Neutrophil (primary cell): Measurements from ENCODE around the gene REPIN1.

Source experiments
- H3K27ac ChIP-seq: fragments of 200-600 bp; sonication (generic); 2 replicates; pipeline ENCODE4 v1.5.1; 2016; ENCODE audit warnings: mild to moderate bottlenecking, moderate library complexity
- H3K27me3 ChIP-seq: fragments of 200-600 bp; sonication (generic); 2 replicates; pipeline ENCODE4 v1.6.0; 2016; ENCODE audit warnings: mild to moderate bottlenecking
- H3K36me3 ChIP-seq: fragments of 200-600 bp; sonication (generic); 2 replicates; pipeline ENCODE4 v1.5.1; 2017
- H3K4me1 ChIP-seq, 2 experiments: fragments of 200-600 bp in 1 of 2; sonication (generic) in 1 of 2; 1 replicate in 1 of 2; 2 replicates in 1 of 2; pipeline versions ENCODE4 v1.5.1 to v1.6.1; 2013 to 2016; ENCODE audit warnings: low read depth in 1 of 2, low read length in 1 of 2, mild to moderate bottlenecking in 1 of 2, moderate library complexity in 1 of 2; ENCODE audit not compliant: control insufficient read depth in 1 of 2, insufficient read depth in 1 of 2
- H3K4me3 ChIP-seq, 2 experiments: fragments of 200-600 bp in 1 of 2; sonication (generic) in 1 of 2; 1 replicate in 1 of 2; 2 replicates in 1 of 2; pipeline ENCODE4 v1.5.1; 2013 to 2016; ENCODE audit warnings: low read depth in 1 of 2, low read length in 1 of 2, mild to moderate bottlenecking in 1 of 2, moderate library complexity in 1 of 2
- H3K9me3 ChIP-seq: fragments of 200-600 bp; sonication (generic); 2 replicates; pipeline ENCODE4 v1.5.1; 2016
- CTCF ChIP-seq: fragments of 200-600 bp; sonication (generic); IDR thresholded peaks from 2 replicates; pipeline ENCODE4 v1.5.1; 2016; ENCODE audit warnings: antibody characterized with exemption

Gene REPIN1

GRCh38 chr7:150338166-150338829, 30.3 kb upstream of the REPIN1 start:
- Histone ChIP-seq H3K4me1 (peaks cover 0 to 6% of the 10 kb centered on the region in 2 experiments), H3K4me3 (no peak overlapping the region), H3K9me3 (no peaks in the 10 kb centered on the region), H3K27ac (no peak overlapping the region), H3K36me3 (peaks cover 56% of the 10 kb centered on the region), H3K27me3 (peaks cover 48% of the 10 kb centered on the region)
- TF ChIP-seq CTCF: no peak

DNA sequence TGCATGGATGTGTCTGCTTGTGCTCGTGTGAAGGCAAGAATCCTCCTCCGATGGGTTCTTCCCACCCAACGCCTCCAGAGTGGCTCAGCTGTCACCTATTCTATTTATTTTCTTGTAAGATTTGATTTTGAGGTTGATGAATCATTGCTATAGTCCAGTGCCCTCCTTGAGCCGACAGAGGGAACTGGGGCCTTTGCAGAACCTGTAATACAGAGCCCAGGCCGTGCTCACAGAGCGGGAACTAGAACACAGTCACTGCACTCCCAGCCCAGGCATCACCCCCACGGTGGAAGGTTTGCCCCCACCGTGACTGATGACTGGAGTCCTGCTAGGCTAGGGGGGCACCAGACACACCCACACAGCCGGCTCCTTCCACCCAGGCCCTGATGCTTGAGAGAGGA, 29.2 kb upstream of the REPIN1 start:
- Histone ChIP-seq H3K27me3 (peaks cover 59% of the 10 kb centered on the region), H3K36me3 (peaks cover 45% of the 10 kb centered on the region), H3K4me3 (no peak overlapping the region), H3K9me3 (peaks cover 3% of the 10 kb centered on the region), H3K4me1 (peaks cover 0 to 6% of the 10 kb centered on the region in 2 experiments), H3K27ac (no peak overlapping the region)
- TF ChIP-seq CTCF: no peak

DNA sequence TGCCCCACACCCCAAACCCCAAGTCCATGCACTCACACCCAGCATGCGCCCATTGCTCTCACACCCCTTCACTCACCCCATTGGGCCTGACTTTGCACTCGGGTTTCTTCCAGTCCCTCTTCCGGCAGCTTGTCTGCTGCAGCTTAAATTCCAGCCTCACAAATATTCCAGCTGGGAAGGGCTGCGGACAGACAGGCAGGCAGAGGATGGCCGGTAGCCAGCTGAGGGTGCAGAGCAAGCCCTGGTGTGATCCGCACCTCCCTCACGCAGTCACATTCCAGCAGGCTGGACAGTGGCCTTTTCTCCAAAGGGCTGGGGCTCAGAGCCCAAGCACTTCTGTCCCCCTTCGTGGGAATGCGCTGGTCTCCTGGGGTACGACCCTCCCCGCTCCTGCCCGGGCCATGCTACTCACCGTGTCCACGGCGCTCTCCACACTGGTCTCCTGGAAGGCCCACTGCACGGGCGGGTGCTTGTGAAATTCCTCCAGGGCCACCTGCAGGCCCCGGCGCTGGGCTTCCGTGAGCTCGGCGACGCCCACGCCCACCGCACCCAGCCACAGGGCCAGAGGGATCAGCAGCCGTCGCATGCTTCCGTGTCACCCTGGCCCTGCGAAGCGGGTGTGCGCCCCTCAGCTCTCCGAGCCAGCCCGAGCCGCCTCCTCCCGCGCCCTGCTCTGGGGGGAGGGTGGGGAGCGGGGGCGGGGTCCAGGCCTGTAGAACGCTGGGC, 28.4 kb upstream of the REPIN1 start:
- peaks cover 0 to 6% of the 10 kb centered on the region in 2 experiments for H3K4me1 ChIP-seq
- H3K27ac ChIP-seq: no peak overlapping the region
- peaks cover 8% of the 10 kb centered on the region for H3K9me3 ChIP-seq
- TF ChIP-seq CTCF: no peak
- H3K4me3 ChIP-seq: no peak overlapping the region
- H3K36me3 ChIP-seq: peaks cover 43% of the 10 kb centered on the region
- peaks cover 67% of the 10 kb centered on the region for H3K27me3 ChIP-seq

- H3K27ac ChIP-seq: no peak overlapping the region
- peaks cover 38% of the 10 kb centered on the region for H3K36me3 ChIP-seq
- no peak overlapping the region for H3K4me3 ChIP-seq
- no peak for TF ChIP-seq CTCF
- peaks cover 73% of the 10 kb centered on the region for H3K27me3 ChIP-seq
- H3K9me3 ChIP-seq: peaks cover 8% of the 10 kb centered on the region
- H3K4me1 ChIP-seq: peaks cover 0 to 6% of the 10 kb centered on the region in 2 experiments
These were observed 27.8 kb upstream of the REPIN1 start for GRCh38 chr7:150340875-150341262.

- Histone ChIP-seq H3K27ac (no peak within 1 kb of the TSS), H3K36me3 (peaks cover 31% of the 10 kb centered on the region), H3K4me3 (no peak within 1 kb of the TSS), H3K9me3 (peaks cover 8% of the 10 kb centered on the region), H3K27me3 (peaks cover 79% of the 10 kb centered on the region), H3K4me1 (peaks cover 0 to 6% of the 10 kb centered on the region in 2 experiments)
- no peak for TF ChIP-seq CTCF
These were observed 27.1 kb upstream of the REPIN1 start, which contains the start of gene RARRES2 for GRCh38 chr7:150341263-150342120. TSS of gene RARRES2 (minus strand) at chr7:150341629. CDS start at chr7:150340609, 1,020 bp downstream.
